ENCODE results near the gene TPMT.

TPMT gene

GRCh38 chr6:18107061-18107460 lies 47.8 kb downstream of the TPMT start:
- Histone ChIP-seq H3K4me3 (ENCODE audit: low read length) (no peak overlapping the region), H3K27ac (ENCODE audit: low read depth, low read length) (no peak overlapping the region), H3K36me3 (ENCODE audit: insufficient read depth, low read length) (no peaks in the 10 kb centered on the region), H3K27me3 (ENCODE audit: insufficient read depth, low read length) (no peaks in the 10 kb centered on the region), H3K9ac (ENCODE audit: low read depth, low read length) (no peak overlapping the region), H3K4me1 (ENCODE audit: insufficient read depth, low read length) (0 out of 2 replicates have a peak, but pooled peaks cover 3% of the 10 kb centered on the region), H3K9me3 (ENCODE audit: insufficient read depth, low read depth, low read length) (peaks cover 10% of the 10 kb centered on the region; the same call in 1 of the 2 replicates)
- 89% methylated on average over 1 of the region's 1 CpG for WGBS

- 96% methylated on average over 5 of the region's 6 CpGs for WGBS
- no peaks in the 10 kb centered on the region for H3K27me3 ChIP-seq (ENCODE audit: insufficient read depth, low read length)
- no peak overlapping the region for H3K4me3 ChIP-seq (ENCODE audit: low read length)
- H3K27ac ChIP-seq (ENCODE audit: low read depth, low read length), result no peak overlapping the region
- H3K36me3 ChIP-seq (ENCODE audit: insufficient read depth, low read length), result no peaks in the 10 kb centered on the region
- peaks cover 9% of the 10 kb centered on the region; the same call in 1 of the 2 replicates for H3K9me3 ChIP-seq (ENCODE audit: insufficient read depth, low read depth, low read length)
- no peak overlapping the region for H3K9ac ChIP-seq (ENCODE audit: low read depth, low read length)
- H3K4me1 ChIP-seq (ENCODE audit: insufficient read depth, low read length), result no peaks in the 10 kb centered on the region
Observed at GRCh38 chr6:18102783-18103509, 51.9 kb downstream of the TPMT start.

- WGBS, result 90% methylated on average over 2 of the region's 2 CpGs
Observed at GRCh38 chr6:18101873-18102272, 53.0 kb downstream of the TPMT start.

DNA sequence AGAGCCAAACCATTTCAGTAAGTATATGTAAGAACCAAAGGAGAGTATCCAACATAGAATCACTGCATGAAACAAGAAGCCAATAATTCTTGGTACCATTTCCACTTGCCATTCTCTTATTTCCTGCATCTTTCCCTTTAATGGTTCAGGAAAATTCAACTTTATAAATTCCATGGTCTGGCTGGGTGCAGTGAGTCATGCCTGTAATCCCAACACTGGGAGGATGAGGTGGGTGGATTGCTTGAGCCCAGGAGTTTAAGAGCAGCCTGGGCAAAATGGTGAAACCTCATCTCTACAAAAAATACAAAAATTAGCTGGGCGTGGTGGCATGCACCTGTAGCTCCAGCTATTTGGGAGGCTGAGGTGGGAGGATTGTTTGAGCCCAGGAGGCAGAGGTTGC lies 53.6 kb downstream of the TPMT start:
- no peak overlapping the region for H3K27ac ChIP-seq (ENCODE audit: low read depth, low read length)
- WGBS, result 87% methylated on average over 1 of the region's 1 CpG
- H3K27me3 ChIP-seq (ENCODE audit: insufficient read depth, low read length), result no peaks in the 10 kb centered on the region
- H3K9ac ChIP-seq (ENCODE audit: low read depth, low read length), result no peak overlapping the region
- no peaks in the 10 kb centered on the region for H3K9me3 ChIP-seq (ENCODE audit: insufficient read depth, low read depth, low read length)
- H3K4me1 ChIP-seq (ENCODE audit: insufficient read depth, low read length), result no peaks in the 10 kb centered on the region
- H3K4me3 ChIP-seq (ENCODE audit: low read length), result no peak overlapping the region
- H3K36me3 ChIP-seq (ENCODE audit: insufficient read depth, low read length), result no peaks in the 10 kb centered on the region

More at GRCh38 chr6:18101873-18102272, 53.0 kb downstream of the TPMT start:
- H3K9me3 ChIP-seq (ENCODE audit: insufficient read depth, low read depth, low read length), result no peaks in the 10 kb centered on the region; the same call in 1 of the 2 replicates
- H3K9ac ChIP-seq (ENCODE audit: low read depth, low read length), result no peak overlapping the region
- no peak overlapping the region for H3K27ac ChIP-seq (ENCODE audit: low read depth, low read length)
- H3K27me3 ChIP-seq (ENCODE audit: insufficient read depth, low read length), result no peaks in the 10 kb centered on the region
- H3K4me3 ChIP-seq (ENCODE audit: low read length), result no peak overlapping the region
- no peaks in the 10 kb centered on the region for H3K36me3 ChIP-seq (ENCODE audit: insufficient read depth, low read length)
- no peaks in the 10 kb centered on the region for H3K4me1 ChIP-seq (ENCODE audit: insufficient read depth, low read length)

GRCh38 chr6:18100296-18100695 lies 54.6 kb downstream of the TPMT start:
- no peaks in the 10 kb centered on the region for H3K9me3 ChIP-seq (ENCODE audit: insufficient read depth, low read depth, low read length)
- no peak overlapping the region for H3K4me3 ChIP-seq (ENCODE audit: low read length)
- WGBS, result 78% methylated on average over 3 of the region's 3 CpGs
- H3K27ac ChIP-seq (ENCODE audit: low read depth, low read length), result no peak overlapping the region
- no peak overlapping the region for H3K9ac ChIP-seq (ENCODE audit: low read depth, low read length)
- H3K27me3 ChIP-seq (ENCODE audit: insufficient read depth, low read length), result no peaks in the 10 kb centered on the region
- no peaks in the 10 kb centered on the region for H3K36me3 ChIP-seq (ENCODE audit: insufficient read depth, low read length)
- H3K4me1 ChIP-seq (ENCODE audit: insufficient read depth, low read length), result no peaks in the 10 kb centered on the region

- no peaks in the 10 kb centered on the region for H3K27me3 ChIP-seq (ENCODE audit: insufficient read depth, low read length)
Observed at GRCh38 chr6:18099511-18099910, 55.4 kb downstream of the TPMT start.

DNA sequence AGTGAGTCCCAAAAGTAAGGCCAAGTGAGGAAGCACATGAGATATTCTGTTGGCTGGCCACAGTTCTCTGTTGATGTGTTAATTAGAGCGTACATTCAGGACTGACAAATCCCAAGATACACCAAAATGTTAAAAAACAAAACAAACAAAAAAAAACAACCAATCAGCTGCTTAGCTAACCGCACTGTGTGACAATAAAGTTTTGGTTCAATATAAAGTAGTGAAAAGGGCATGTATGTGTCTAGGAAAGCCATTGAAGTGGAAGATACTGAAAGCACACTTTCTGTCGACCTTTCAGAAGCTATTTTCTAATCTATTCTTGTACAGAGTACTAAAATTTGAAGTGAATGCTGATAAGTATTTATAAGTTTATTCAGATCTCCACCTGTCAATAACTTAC lies 58.5 kb downstream of the TPMT start:
- WGBS, result 96% methylated on average over 1 of the region's 3 CpGs
- Histone ChIP-seq H3K9ac (ENCODE audit: low read depth, low read length) (no peak overlapping the region), H3K9me3 (ENCODE audit: insufficient read depth, low read depth, low read length) (no peaks in the 10 kb centered on the region), H3K27me3 (ENCODE audit: insufficient read depth, low read length) (no peaks in the 10 kb centered on the region), H3K36me3 (ENCODE audit: insufficient read depth, low read length) (no peaks in the 10 kb centered on the region), H3K27ac (ENCODE audit: low read depth, low read length) (no peak overlapping the region), H3K4me1 (ENCODE audit: insufficient read depth, low read length) (no peaks in the 10 kb centered on the region), H3K4me3 (ENCODE audit: low read length) (no peak overlapping the region)

More at GRCh38 chr6:18099511-18099910, 55.4 kb downstream of the TPMT start:
- WGBS, result 97% methylated on average over 2 of the region's 2 CpGs
- no peaks in the 10 kb centered on the region for H3K36me3 ChIP-seq (ENCODE audit: insufficient read depth, low read length)
- no peaks in the 10 kb centered on the region for H3K4me1 ChIP-seq (ENCODE audit: insufficient read depth, low read length)
- no peak overlapping the region for H3K27ac ChIP-seq (ENCODE audit: low read depth, low read length)
- H3K9me3 ChIP-seq (ENCODE audit: insufficient read depth, low read depth, low read length), result no peaks in the 10 kb centered on the region
- H3K4me3 ChIP-seq (ENCODE audit: low read length), result no peak overlapping the region
- no peak overlapping the region for H3K9ac ChIP-seq (ENCODE audit: low read depth, low read length)

- Histone ChIP-seq H3K9me3 (ENCODE audit: insufficient read depth, low read depth, low read length) (peaks cover 13% of the 10 kb centered on the region), H3K27ac (ENCODE audit: low read depth, low read length) (no peak overlapping the region), H3K4me1 (ENCODE audit: insufficient read depth, low read length) (no peaks in the 10 kb centered on the region), H3K4me3 (ENCODE audit: low read length) (no peak overlapping the region), H3K9ac (ENCODE audit: low read depth, low read length) (no peak overlapping the region), H3K36me3 (ENCODE audit: insufficient read depth, low read length) (no peaks in the 10 kb centered on the region), H3K27me3 (ENCODE audit: insufficient read depth, low read length) (no peaks in the 10 kb centered on the region)
- 95% methylated on average over 1 of the region's 1 CpG for WGBS
Observed at GRCh38 chr6:18091382-18091781, 63.5 kb downstream of the TPMT start.

DNA sequence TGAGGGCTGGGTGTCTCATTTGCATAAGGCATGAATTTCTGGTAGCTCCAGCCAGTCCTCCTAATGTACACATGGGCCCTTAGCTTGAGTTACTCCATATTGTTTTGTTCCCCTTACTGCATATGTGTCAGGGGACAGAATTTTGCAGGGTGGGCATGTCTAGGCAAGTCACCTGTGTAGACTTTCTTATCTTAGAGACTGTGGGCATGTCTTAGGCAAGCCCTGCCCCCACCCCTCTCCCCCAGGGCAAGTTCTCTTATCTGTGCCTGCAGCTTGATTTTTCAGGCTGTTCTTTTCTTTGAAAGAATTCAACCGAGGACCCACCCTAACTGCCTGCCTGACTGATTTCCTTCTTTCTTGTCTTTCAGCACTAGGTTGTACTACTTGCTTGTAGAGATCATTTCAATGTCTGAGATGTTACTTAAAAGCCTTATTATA lies 64.5 kb downstream of the TPMT start:
- H3K4me3 ChIP-seq (ENCODE audit: low read length), result no peak overlapping the region
- H3K9me3 ChIP-seq (ENCODE audit: insufficient read depth, low read depth, low read length), result peaks cover 13% of the 10 kb centered on the region
- WGBS, result 90% methylated on average over 1 of the region's 1 CpG
- no peaks in the 10 kb centered on the region for H3K4me1 ChIP-seq (ENCODE audit: insufficient read depth, low read length)
- no peak overlapping the region for H3K9ac ChIP-seq (ENCODE audit: low read depth, low read length)
- no peaks in the 10 kb centered on the region for H3K36me3 ChIP-seq (ENCODE audit: insufficient read depth, low read length)
- H3K27me3 ChIP-seq (ENCODE audit: insufficient read depth, low read length), result no peaks in the 10 kb centered on the region
- H3K27ac ChIP-seq (ENCODE audit: low read depth, low read length), result no peak overlapping the region

DNA sequence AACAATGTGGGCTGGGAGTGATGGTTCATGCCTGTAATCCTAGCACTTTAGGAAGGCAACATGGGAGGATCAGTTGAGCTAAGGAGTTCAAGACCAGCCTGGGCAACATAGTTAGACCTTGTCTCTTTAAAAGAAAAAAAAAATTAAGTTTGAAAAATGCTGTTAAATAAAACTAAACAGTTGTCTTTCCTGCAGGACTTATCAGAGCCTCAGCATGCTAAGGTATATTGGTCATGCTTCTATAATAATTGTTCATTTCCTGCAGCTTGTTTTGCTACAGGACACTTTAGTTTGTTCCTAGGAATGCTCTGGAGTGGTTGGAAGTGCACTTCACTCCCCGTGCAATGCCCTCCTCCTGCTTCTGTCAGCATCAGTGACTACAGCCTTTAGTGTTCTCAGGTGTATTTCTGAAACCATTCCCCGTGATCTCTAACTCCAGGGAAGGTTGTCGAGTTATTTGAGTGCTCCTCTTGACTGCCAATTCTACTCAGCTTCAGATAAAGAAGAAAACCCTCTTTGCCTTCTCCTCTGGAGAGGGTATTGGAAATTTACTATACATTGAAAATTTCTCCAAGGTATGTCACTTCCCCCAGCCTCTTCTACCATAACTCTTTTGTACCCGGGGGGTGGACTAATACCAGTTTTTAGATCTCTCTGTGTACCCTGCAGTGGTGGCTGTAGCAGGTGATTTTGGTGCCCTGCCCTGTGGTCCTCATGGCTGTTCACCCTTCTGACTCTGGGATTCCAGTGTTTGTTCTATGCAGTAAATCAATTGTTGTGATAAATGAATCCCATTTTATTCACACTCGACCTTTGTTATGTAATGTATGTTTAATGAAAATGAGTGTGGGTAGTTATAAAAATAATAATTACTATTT lies 66.2 kb downstream of the TPMT start:
- Histone ChIP-seq H3K36me3 (ENCODE audit: insufficient read depth, low read length) (no peaks in the 10 kb centered on the region), H3K9me3 (ENCODE audit: insufficient read depth, low read depth, low read length) (peaks cover 13% of the 10 kb centered on the region), H3K27me3 (ENCODE audit: insufficient read depth, low read length) (no peaks in the 10 kb centered on the region), H3K4me1 (ENCODE audit: insufficient read depth, low read length) (no peaks in the 10 kb centered on the region), H3K27ac (ENCODE audit: low read depth, low read length) (no peak overlapping the region), H3K4me3 (ENCODE audit: low read length) (no peak overlapping the region), H3K9ac (ENCODE audit: low read depth, low read length) (no peak overlapping the region)
- 85% methylated on average over 5 of the region's 5 CpGs for WGBS

- Histone ChIP-seq H3K4me3 (ENCODE audit: low read length) (no peak overlapping the region), H3K9ac (ENCODE audit: low read depth, low read length) (no peak overlapping the region), H3K27ac (ENCODE audit: low read depth, low read length) (no peak overlapping the region), H3K27me3 (ENCODE audit: insufficient read depth, low read length) (no peaks in the 10 kb centered on the region), H3K4me1 (ENCODE audit: insufficient read depth, low read length) (no peaks in the 10 kb centered on the region), H3K36me3 (ENCODE audit: insufficient read depth, low read length) (no peaks in the 10 kb centered on the region), H3K9me3 (ENCODE audit: insufficient read depth, low read depth, low read length) (peaks cover 13% of the 10 kb centered on the region)
- 85% methylated on average over 5 of the region's 5 CpGs for WGBS
Observed at GRCh38 chr6:18087396-18088165, 67.3 kb downstream of the TPMT start.

Data from HUES64 (cell line).